Suprapubic skin (tissue), 4 donors: ENCODE data around the gene PRKCZ. TPM values are rescaled to one million over a fixed set of nuclear protein-coding genes. Genes with fewer than 3 reads are reported as not detected.

Experiments
- DNase-seq, 2 donors: peaks; one replicate each; pipeline ENCODE4 v3.0.0-alpha.2; 2019; ENCODE audit warnings: low spot score in 2 of 2
- H3K27ac ChIP-seq: fragments of 200-600 bp; sonication (generic); one replicate; pipeline ENCODE4 v1.5.1; 2019
- H3K27me3 ChIP-seq: fragments of 200-600 bp; sonication (generic); one replicate; pipeline ENCODE4 v1.5.1; 2019
- H3K36me3 ChIP-seq: fragments of 200-600 bp; sonication (generic); one replicate; pipeline ENCODE4 v1.5.1; 2019
- H3K4me1 ChIP-seq: fragments of 200-600 bp; sonication (generic); one replicate; pipeline ENCODE4 v1.5.1; 2019
- H3K4me3 ChIP-seq: fragments of 200-600 bp; sonication (generic); one replicate; pipeline ENCODE4 v1.5.1; 2019; ENCODE audit warnings: mild to moderate bottlenecking
- H3K9me3 ChIP-seq: fragments of 200-600 bp; sonication (generic); one replicate; pipeline ENCODE4 v1.5.1; 2019
- EP300 ChIP-seq: sonication (generic); formaldehyde crosslinking; IDR thresholded peaks from one replicate; pipeline ENCODE4 v1.6.1; 2017; ENCODE audit warnings: antibody characterized with exemption
- POLR2A ChIP-seq, 2 donors: fragments of 450-650 bp; IDR thresholded peaks; one replicate each; pipeline ENCODE4 v1.6.1; 2017; ENCODE audit warnings: antibody characterized with exemption in 2 of 2, mild to moderate bottlenecking in 2 of 2, moderate library complexity in 2 of 2
- POLR2AphosphoS5 ChIP-seq, 3 donors: sonication (generic); formaldehyde crosslinking; IDR thresholded peaks; one replicate each; pipeline ENCODE4 v1.6.1; 2017; ENCODE audit warnings: antibody characterized with exemption in 3 of 3
- WGBS: methylation state at CpG from one replicate; pipeline ENCODE4 v1.1.5; 2018; 5-methylcytosine and 5-hydroxymethylcytosine counted together
- total RNA-seq, 4 donors: library from RNA; depleted of rRNA; stranded (reverse); fragments of >200 nt; gene quantifications; one replicate each; pipeline ENCODE4 v1.1.0, GENCODE V29; 2016
- TF ChIP-seq, protein P1 (sequence below), 2 donors: fragments of 200-600 bp in 1 of 2; fragments of 450-650 bp in 1 of 2; sonication (generic) in 1 of 2; IDR thresholded peaks; one replicate each; pipeline ENCODE4 v1.5.1; 2016 to 2019; ENCODE audit warnings: antibody characterized with exemption in 2 of 2, mild to moderate bottlenecking in 1 of 2, moderate library complexity in 1 of 2

The PRKCZ gene
- total RNA-seq, 4 donors from 2014 or later, result 21.7 to 31.5 (median 25.4) TPM

DNA sequence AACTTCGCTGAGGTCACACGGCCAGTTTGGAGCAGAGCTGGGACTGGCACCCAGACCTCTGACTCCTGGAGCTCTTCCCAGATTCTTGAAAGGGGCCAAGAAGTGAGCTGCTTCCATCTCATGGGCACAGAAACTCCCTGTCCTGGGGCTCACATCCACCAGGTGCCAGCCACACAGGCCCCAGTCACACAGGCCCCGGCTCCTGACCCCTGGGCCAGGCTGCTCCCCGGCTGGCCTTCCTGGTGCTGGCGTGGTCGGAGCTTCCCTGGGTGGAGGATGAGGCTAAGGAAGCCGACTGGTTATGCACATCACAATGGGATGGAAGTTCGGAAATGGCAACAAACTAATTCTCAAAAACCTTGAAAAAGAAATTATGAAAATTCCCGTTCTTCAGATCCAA is 34.1 kb upstream of the PRKCZ start:
- no peak overlapping the region for H3K4me3 ChIP-seq
- peaks cover 56% of the 10 kb centered on the region for H3K27me3 ChIP-seq
- DNase-seq, result no peak
- no peak for TF ChIP-seq POLR2AphosphoS5 (IDR thresholded peaks at IDR 0.05)
- no peak for TF ChIP-seq EP300
- no peak for TF ChIP-seq POLR2A (IDR thresholded peaks at IDR 0.05)
- TF ChIP-seq, protein P1, sequence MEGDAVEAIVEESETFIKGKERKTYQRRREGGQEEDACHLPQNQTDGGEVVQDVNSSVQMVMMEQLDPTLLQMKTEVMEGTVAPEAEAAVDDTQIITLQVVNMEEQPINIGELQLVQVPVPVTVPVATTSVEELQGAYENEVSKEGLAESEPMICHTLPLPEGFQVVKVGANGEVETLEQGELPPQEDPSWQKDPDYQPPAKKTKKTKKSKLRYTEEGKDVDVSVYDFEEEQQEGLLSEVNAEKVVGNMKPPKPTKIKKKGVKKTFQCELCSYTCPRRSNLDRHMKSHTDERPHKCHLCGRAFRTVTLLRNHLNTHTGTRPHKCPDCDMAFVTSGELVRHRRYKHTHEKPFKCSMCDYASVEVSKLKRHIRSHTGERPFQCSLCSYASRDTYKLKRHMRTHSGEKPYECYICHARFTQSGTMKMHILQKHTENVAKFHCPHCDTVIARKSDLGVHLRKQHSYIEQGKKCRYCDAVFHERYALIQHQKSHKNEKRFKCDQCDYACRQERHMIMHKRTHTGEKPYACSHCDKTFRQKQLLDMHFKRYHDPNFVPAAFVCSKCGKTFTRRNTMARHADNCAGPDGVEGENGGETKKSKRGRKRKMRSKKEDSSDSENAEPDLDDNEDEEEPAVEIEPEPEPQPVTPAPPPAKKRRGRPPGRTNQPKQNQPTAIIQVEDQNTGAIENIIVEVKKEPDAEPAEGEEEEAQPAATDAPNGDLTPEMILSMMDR (IDR thresholded peaks at IDR 0.05), result no peak
- H3K36me3 ChIP-seq, result no peaks in the 10 kb centered on the region
- H3K9me3 ChIP-seq, result no peaks in the 10 kb centered on the region
- WGBS, result 83% methylated on average over 9 of the region's 9 CpGs
- peaks cover 16% of the 10 kb centered on the region for H3K4me1 ChIP-seq
- H3K27ac ChIP-seq, result no peak overlapping the region

DNA sequence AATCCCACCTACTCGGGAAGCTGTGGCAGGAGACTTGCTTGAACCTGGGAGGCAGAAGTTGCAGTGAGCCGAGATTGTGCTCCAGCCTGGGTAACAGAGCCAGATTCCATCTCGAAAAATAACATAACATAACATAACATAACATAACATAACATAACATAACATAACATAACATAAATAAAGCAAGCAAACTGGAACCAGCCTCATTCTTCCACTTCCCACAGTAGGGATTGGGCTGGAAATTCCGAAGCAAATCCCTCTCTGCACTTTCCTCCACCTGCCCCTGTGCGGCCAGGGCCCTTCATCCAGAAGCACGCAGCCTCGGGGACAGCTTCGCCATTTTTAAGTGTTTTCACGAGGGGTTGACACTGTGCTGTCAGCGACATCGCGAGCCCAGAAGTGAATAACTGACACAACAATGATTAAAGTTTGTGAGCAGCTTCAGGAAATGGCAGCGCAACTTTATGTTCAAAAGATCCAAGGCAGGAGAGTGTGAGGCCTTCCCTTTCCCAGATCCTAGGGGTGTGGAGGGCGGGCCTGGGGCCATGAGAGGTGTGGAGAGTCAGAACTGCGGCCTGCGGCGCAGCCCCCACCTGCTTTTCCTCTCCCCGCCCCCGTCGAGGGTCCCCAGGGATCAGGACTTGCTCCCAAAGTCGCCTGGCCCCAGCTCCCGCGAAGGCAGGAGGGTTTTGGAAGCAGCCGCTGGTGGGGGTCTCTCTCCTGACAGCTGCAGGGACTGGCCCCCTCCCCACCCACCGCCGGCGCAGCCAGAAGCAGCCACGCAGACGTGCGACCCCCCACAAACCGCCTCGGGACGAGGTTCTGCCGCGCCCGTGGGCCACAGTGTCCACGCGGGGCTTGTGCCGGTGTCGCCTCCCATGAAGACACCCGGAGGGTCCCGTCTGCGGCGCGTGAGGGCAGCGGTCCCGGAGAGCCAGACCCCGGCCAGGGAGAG is 31.7 kb upstream of the PRKCZ start:
- Histone ChIP-seq H3K27ac (no peak overlapping the region), H3K36me3 (no peaks in the 10 kb centered on the region), H3K27me3 (peaks cover 78% of the 10 kb centered on the region), H3K9me3 (no peaks in the 10 kb centered on the region), H3K4me3 (peak overlapping the region; percentile 50), H3K4me1 (peaks cover 16% of the 10 kb centered on the region)
- WGBS, result 22% methylated on average over 27 of the region's 48 CpGs
- no peak for DNase-seq
- no peak for TF ChIP-seq EP300
- TF ChIP-seq, protein P1 (IDR thresholded peaks at IDR 0.05), result no peak
- TF ChIP-seq POLR2A (IDR thresholded peaks at IDR 0.05), result no peak
- no peak for TF ChIP-seq POLR2AphosphoS5 (IDR thresholded peaks at IDR 0.05)

DNA sequence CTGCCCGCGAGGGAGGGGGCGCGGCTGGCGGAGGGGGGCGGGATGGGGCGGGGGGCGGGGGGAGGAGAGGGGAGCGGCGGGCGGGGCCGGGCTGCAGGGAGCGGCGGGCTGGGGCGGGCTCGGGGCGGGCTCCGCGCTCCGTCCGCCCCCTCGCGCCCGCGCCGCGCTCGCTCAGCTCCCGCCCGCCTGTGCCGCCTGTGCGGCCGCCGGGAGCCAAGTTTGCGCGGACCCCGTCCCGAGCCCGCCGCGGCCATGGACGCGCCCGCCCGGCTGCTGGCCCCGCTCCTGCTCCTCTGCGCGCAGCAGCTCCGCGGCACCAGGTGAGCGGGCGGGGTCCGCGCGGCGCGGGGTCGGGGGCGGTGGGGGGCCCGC is 31.1 kb upstream of the PRKCZ start, which contains the start of gene GABRD:
Gene GABRD (plus strand): TSS at position 174 of the 372 bp plus-strand sequence. CDS start 79 bp downstream, at position 253.
- no peaks in the 10 kb centered on the region for H3K9me3 ChIP-seq
- WGBS, result no CpG with 5 or more reads among the region's 60 CpGs
- peak within 1 kb of the TSS; percentile 50 for H3K4me3 ChIP-seq
- H3K4me1 ChIP-seq, result peaks cover 16% of the 10 kb centered on the region
- TF ChIP-seq, protein P1 (IDR thresholded peaks at IDR 0.05), result no peak
- TF ChIP-seq EP300 (no peak), POLR2A (IDR thresholded peaks at IDR 0.05) (no peak), POLR2AphosphoS5 (IDR thresholded peaks at IDR 0.05) (no peak)
- peaks cover 81% of the 10 kb centered on the region for H3K27me3 ChIP-seq
- no peak within 1 kb of the TSS for H3K27ac ChIP-seq
- no peak for DNase-seq
- H3K36me3 ChIP-seq, result no peaks in the 10 kb centered on the region

DNA sequence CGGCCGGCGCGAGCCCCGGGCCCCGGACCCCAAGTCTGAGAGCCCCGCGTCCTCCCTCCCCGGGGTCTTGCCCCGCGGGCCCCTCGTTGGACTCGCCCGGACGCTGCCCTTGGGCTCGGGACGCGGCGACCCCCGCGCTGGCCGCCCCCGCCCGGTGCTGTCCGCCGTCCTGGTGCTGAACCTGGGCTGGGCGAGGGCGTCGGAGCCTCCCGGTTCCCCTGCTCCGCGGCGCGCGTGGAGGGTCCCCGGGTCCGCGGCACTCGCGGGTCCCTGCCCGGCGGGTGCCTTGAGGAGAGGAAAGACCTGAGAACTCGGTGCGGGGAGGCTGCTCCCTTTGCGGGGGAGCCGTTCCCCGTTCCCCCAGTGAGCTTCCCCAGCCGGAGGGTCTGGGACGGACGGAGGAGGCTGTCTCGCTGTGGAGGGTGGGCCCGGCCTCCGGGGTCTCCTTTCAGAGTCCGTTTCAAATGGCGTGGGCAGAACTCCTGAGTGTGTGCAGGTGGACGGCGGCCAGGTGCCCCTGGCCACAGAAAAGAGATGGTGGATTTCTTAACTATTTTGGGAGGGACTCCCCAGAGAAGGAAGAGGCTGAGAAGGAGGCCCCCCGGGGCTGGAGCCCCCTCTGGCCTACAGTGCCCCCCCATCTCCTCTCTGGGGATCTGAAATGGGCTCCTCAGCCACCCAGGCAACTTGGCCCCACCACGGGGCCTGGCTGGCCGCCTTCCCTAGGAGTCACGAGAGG is 30.5 kb upstream of the PRKCZ start:
- Histone ChIP-seq H3K27me3 (peaks cover 83% of the 10 kb centered on the region), H3K4me3 (peak overlapping the region; percentile 50), H3K36me3 (no peaks in the 10 kb centered on the region), H3K4me1 (peaks cover 16% of the 10 kb centered on the region), H3K27ac (no peak overlapping the region), H3K9me3 (no peaks in the 10 kb centered on the region)
- no peak for TF ChIP-seq POLR2AphosphoS5 (IDR thresholded peaks at IDR 0.05)
- no peak for TF ChIP-seq EP300
- TF ChIP-seq, protein P1 (IDR thresholded peaks at IDR 0.05), result no peak
- no peak for TF ChIP-seq POLR2A (IDR thresholded peaks at IDR 0.05)
- DNase-seq, result no peak
- 25% methylated on average over 21 of the region's 61 CpGs for WGBS

DNA sequence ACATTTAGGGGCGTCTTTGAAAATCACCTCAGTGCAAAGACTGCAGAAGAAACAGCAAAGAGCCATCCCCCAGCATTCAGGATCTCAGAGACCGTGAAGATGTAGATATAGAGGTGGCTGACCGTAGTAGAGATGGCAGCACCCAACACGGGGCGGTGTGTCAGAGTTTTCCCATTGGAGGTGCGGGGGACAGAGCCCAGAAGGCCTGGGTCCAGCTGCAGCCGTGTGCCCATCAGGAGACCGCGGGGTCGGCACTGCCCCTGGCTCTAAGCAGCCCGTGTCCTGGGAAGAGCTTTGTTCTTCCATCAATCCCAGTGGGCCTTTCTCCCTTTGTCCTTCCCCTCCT is 29.9 kb upstream of the PRKCZ start:
- 79% methylated on average over 8 of the region's 11 CpGs for WGBS
- H3K4me3 ChIP-seq, result no peak overlapping the region
- TF ChIP-seq, protein P1 (IDR thresholded peaks at IDR 0.05), result no peak
- TF ChIP-seq POLR2A (IDR thresholded peaks at IDR 0.05), result no peak
- no peak for TF ChIP-seq POLR2AphosphoS5 (IDR thresholded peaks at IDR 0.05)
- no peak for TF ChIP-seq EP300
- H3K27me3 ChIP-seq, result peaks cover 83% of the 10 kb centered on the region
- DNase-seq, result no peak
- no peaks in the 10 kb centered on the region for H3K9me3 ChIP-seq
- no peak overlapping the region for H3K27ac ChIP-seq
- no peaks in the 10 kb centered on the region for H3K36me3 ChIP-seq
- peaks cover 16% of the 10 kb centered on the region for H3K4me1 ChIP-seq
